ENCODE measurements around the gene D2HGDH.

Gene D2HGDH

GRCh38 chr2:241745276-241745675 lies 10.8 kb downstream of the D2HGDH start:
- DNase-seq (ENCODE audit: low spot score), result no peak
- no peak for TF ChIP-seq CTCF (IDR thresholded peaks at IDR 0.05; ENCODE audit: extremely low read depth, insufficient read depth, missing control alignments)
- in situ Hi-C loops (cut with MboI; ENCODE audit: low pct_unique_long_range_greater_than_20kb, low sequenced_read_pairs, unreplicated experiment), result no loop called here

GRCh38 chr2:241746084-241746483 lies 11.7 kb downstream of the D2HGDH start:
- in situ Hi-C loops (cut with MboI; ENCODE audit: low pct_unique_long_range_greater_than_20kb, low sequenced_read_pairs, unreplicated experiment), result no loop called here
- TF ChIP-seq CTCF (IDR thresholded peaks at IDR 0.05; ENCODE audit: extremely low read depth, insufficient read depth, missing control alignments), result no peak
- no peak for DNase-seq (ENCODE audit: low spot score)

- in situ Hi-C loops (cut with MboI; ENCODE audit: low pct_unique_long_range_greater_than_20kb, low sequenced_read_pairs, unreplicated experiment), result no loop called here
- DNase-seq (ENCODE audit: low spot score), result no peak
- TF ChIP-seq CTCF (IDR thresholded peaks at IDR 0.05; ENCODE audit: extremely low read depth, insufficient read depth, missing control alignments), result no peak
These were observed 14.2 kb downstream of the D2HGDH start for GRCh38 chr2:241748468-241749256.

GRCh38 chr2:241750076-241750840 lies 15.8 kb downstream of the D2HGDH start:
- in situ Hi-C loops (cut with MboI; ENCODE audit: low pct_unique_long_range_greater_than_20kb, low sequenced_read_pairs, unreplicated experiment), result no loop called here
- no peak for TF ChIP-seq CTCF (IDR thresholded peaks at IDR 0.05; ENCODE audit: extremely low read depth, insufficient read depth, missing control alignments)
- DNase-seq (ENCODE audit: low spot score), result no peak

- in situ Hi-C loops (cut with MboI; ENCODE audit: low pct_unique_long_range_greater_than_20kb, low sequenced_read_pairs, unreplicated experiment), result no loop called here
- TF ChIP-seq CTCF (IDR thresholded peaks at IDR 0.05; ENCODE audit: extremely low read depth, insufficient read depth, missing control alignments), result no peak
- DNase-seq (ENCODE audit: low spot score), result no peak
These were observed 16.7 kb downstream of the D2HGDH start for GRCh38 chr2:241751152-241751551.

GRCh38 chr2:241751776-241752175 lies 17.3 kb downstream of the D2HGDH start:
- in situ Hi-C loops (cut with MboI; ENCODE audit: low pct_unique_long_range_greater_than_20kb, low sequenced_read_pairs, unreplicated experiment), result no loop called here
- DNase-seq (ENCODE audit: low spot score), result no peak
- no peak for TF ChIP-seq CTCF (IDR thresholded peaks at IDR 0.05; ENCODE audit: extremely low read depth, insufficient read depth, missing control alignments)

Measured in GM13977 (cell line).